HG03175 (cell line): ENCODE measurements around the gene SDR9C7.
"Not testable (repeated sequence)": the region's sequence is repeated elsewhere in the genome, so short reads cannot be mapped to it uniquely, and the experiment has no call there.

ENCODE experiments used
- ATAC-seq: cut with Tn5 transposase; IDR thresholded peaks from one replicate; pipeline ENCODE4 v1.9.1; 2021; ENCODE audit warnings: mild to moderate bottlenecking, moderate library complexity; ENCODE audit not compliant: unreplicated experiment

Gene SDR9C7

DNA sequence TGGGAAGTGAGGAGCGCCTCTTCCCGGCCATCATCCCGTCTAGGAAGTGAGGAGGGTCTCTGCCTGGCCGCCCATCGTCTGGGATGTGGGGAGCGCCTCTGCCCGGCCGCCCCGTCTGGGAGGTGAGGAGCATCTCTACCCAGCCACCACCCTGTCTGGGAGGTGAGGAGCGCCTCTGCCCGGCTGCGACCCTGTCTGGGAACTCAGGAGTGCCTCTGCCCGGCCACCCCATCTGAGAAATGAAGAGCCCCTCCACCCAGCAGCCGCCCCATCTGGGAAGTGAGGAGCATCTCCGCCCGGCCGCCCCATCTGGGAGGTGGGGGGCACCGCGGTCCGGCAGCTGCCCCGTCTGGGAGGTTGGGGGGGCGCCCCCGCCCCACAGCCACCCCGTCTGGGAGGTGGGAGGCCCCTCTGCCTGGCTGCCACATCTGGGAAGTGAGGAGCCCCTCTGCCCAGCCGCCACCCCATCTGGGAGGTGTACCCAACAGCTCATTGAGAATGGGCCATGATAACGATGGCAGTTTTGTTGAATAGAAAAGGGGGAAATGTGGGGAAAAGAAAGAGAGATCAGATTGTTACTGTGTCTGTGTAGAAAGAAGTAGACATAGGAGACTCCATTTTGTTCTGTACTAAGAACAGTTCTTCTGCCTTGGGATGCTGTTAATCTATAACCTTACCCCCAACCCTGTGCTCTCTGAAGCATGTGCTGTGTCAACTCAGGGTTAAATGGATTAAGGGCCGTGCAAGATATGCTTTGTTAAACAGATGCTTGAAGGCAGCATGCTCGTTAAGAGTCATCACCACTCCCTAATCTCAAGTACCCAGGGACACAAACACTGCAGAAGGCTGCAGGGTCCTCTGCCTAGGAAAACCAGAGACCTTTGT lies 54.7 kb downstream of the SDR9C7 start:
- ATAC-seq = not testable (repeated sequence)

DNA sequence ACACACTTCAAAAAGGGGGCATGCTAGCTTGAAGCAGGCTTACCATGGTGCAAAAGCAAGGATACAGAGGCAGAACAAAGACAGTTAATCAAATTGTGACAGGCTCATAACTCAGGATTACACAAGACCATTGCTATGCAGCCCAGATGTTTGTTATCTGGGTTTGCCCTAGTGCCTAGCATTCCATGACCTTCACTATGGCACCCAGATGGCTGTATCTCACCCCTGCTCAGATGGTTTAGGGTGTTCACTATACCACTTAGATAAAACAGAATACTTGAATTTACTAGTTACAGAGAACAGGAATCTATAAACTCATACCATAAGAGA lies 56.2 kb downstream of the SDR9C7 start:
- no peak for ATAC-seq

DNA sequence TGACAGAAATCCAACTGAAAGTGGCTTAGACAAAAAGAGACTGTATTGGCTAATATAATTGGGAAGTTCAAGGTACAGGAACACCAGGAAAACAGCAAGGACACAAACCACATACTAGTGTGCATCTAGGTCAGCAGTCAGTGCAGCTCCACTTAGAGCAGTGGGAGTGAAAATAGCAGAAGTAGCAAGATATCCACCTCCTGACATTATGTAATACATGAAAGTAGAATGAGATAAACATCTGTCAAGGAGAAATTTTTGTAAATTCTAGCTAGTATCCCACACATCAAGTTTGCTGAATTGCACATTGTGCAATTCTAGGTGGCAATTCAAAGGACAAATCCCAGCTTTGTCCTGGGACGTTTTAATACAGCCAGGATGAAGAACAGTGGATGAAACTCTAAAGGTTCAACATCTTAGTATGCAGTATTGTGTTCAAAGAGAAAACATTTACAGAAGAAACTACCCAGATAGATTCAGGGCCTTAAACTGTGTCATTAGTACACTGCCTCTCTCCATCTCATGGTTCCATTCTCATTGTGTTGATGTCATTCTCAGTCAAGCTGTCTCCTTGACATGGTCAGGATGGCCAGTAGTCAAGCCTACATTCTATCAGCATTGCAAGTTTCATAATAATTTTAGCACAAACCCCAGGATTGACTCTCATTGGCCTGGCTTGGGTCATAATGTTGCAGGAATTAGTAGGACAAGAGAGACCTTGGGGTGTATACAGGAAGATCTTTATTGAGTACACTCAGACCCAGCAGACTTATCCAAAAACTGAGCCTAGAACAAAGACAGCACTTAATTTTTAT lies 56.8 kb downstream of the SDR9C7 start:
- ATAC-seq = no peak

DNA sequence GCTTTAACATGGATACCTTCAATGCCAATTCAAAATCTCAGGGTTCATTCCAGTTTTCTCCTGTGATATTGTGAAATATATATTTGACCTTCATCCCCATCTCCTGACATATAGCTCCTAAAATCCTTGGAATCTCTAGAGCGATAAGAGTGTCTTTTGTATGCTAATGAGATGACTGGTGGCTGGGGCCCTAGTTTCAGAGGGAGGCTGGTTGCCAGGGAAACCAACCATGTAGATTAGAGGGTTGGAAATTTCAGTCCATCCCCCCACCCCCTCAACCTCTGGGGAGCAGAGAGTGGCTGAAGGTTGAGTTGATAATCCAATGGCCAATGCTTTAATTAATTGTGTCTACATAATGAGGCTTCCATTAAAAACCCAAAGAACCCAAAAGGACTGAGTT lies 59.4 kb downstream of the SDR9C7 start:
- ATAC-seq = no peak

DNA sequence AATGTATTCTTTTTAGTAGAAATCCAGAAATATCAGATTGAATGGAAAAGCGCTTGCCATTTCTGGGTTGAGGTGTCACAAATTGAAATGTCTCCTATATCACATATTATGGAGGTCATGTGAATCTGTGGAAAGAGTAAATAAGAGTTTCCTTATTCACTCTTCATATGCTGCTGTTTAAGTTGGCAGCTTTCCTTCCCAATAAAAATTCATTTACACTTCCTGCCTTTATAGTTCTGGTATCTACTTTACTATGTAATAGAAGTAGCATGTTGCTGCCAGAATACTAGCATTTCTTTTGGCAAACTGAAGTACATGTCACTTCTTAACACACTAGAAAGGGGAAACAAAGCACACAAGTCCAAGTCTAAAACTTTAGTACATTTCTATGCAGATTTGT lies 60.8 kb downstream of the SDR9C7 start:
- ATAC-seq = no peak
